Stimulated activated CD4-positive, alpha-beta T cell treated with anti-CD3 and anti-CD28 coated beads, Interleukin-15, amount 100 ng/mL, for 48 hours (primary cell): Measurements from ENCODE around the gene PURA.
A peak's percentile ranks its signal among the peaks of the same experiment; 100 is the strongest.
"Not testable (repeated sequence)": the region's sequence is repeated elsewhere in the genome, so short reads cannot be mapped to it uniquely, and the experiment has no call there.

Experiments
- DNase-seq, 2 donors: peaks; one replicate each; pipeline ENCODE4 v3.0.0-alpha.2; 2020; ENCODE audit warnings: low read depth in 2 of 2

The PURA gene

DNA sequence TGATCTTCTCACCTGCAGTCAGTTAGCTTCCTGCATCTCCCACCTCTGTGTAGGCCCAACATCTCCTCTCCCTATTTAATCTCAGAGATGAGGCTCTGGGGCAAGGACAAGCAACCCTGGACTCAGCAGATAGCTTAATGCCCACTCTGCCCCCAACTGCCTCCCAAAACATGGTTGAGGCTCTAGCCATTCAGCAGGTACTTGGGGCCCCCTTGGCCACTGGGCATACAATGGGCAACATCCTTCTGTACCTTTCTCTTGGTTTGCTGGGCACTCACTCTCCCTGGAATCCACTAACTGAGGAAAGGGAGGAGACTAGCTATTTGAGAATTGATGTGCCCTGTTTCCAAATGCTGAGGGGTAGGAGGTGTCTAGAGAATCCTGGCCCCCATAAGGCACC lies 21.2 kb downstream of the PURA start:
- DNase-seq: no peak

DNA sequence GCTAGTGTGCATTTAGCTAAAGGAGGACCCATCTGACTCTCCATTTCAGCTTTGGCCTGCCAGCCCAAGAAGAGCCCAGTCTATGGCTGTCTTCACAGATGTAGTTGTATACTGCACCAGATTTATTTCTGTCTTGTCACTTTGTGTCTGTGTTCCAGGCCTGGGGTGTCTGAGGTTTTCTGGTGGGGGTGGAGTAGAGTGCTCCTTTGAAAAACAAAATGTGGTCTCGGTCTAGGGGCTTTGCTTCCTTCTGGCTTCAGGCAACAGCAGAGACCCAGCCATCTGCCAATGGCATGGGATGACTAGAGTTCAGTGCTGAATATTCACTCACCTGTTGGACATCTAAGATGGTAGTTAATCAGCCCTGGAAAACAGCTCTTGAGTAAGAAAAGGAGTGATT lies 22.7 kb downstream of the PURA start:
- no peak for DNase-seq

GRCh38 chr5:140140435-140140834 lies 26.5 kb downstream of the PURA start:
- no peak for DNase-seq

GRCh38 chr5:140141241-140141640 lies 27.3 kb downstream of the PURA start:
- DNase-seq: no peak

DNA sequence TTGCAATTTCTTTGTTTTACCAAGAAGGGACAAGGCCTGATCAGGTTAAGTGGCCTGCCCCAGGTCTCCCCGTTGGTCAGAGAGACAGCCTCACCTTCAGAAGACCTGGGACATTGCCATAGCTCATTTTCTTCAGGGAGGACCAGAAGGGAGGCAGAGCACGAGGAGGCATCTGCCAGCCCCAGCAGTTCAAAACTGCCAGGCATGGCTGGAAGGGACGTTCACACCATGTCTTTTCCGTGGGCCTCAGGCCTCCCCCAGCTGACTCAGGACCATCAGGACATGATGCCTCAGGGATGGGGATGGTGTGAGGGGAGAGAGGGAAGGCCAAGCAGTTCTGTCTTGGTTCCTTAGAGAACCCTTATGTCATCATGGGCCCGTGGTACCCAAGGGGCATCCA lies 28.3 kb downstream of the PURA start:
- no peak for DNase-seq

DNA sequence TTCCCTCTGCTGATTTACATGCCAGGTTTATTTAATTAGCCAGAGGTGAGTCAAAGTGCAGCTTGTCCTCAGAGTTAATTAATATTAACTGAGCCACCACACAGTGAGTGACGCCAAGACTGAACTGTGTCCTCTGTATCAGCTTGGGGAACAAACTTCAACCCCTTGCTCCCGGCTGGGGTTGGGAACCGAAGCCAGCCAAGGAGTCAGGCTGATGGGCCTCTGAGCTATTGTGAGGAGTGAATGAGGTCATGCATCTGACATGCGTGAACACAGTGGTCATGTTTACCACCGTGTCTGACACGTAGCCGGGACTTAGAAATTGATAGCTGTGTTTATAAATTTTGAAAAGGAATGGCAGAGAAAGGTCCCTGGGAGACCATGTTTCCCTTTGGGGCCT lies 28.9 kb downstream of the PURA start:
- no peak for DNase-seq

DNA sequence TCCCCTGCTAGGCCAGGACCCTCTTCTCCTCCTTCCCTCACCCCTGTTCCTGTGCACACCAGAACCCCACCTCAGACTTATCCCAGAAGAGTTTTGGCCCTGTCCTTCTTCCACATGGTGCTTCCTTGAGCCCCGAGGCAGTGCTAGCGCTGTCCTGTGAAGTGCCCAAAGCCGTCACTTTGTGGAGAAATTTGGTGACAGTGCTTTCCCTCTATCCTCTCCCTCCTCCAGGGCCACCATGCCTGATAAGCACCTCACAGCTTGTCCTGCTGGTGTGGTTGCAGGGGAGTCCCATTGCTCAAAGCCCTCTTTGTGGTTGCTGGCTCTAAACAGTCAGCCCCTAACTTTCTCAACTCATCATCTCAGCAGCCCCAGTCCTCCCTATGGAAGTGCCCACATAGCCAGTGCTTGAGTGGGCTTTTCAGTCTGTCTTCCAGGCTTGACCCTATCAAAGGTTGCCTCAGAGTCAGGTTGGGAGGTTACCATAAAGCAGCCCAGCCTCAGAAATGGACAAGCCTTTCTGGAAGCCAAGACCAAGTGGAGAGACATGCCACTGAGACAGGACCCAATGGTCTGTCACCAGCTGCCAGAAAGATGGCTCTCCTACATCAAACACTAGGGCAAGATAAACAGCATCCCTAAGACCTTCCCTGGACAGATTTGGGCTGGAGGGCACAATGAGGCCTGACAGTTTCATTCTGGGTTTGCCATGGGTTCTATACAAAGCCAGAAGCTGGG lies 29.8 kb downstream of the PURA start:
- no peak for DNase-seq

- no peak for DNase-seq
Observed at GRCh38 chr5:140145256-140145655, 31.3 kb downstream of the PURA start.

- peak; percentile 33 to 43 for DNase-seq
Observed at GRCh38 chr5:140145818-140146522, 32.1 kb downstream of the PURA start.

GRCh38 chr5:140146523-140146842 lies 32.6 kb downstream of the PURA start:
- DNase-seq: no peak

GRCh38 chr5:140147460-140147859 lies 33.6 kb downstream of the PURA start:
- no peak for DNase-seq

DNA sequence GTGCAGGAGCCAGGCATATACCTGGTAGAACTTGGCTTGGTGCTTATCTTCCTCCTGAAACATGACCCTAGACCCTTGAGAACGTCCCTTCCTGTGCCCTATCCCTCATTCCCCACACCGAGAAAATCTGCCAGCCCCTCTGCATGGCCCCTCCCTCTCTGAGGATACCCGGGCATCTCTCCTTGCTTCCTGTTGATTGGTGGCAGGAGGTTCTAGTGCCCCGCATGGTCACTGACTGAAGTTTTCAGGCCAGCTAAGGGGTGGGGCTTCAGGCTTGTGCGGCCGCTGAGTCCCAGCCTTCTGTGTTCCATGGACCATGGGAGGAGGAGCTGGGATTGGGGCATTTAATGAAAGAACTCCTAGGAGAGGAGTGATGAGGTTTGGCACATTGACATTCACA lies 34.6 kb downstream of the PURA start:
- DNase-seq: no peak

DNA sequence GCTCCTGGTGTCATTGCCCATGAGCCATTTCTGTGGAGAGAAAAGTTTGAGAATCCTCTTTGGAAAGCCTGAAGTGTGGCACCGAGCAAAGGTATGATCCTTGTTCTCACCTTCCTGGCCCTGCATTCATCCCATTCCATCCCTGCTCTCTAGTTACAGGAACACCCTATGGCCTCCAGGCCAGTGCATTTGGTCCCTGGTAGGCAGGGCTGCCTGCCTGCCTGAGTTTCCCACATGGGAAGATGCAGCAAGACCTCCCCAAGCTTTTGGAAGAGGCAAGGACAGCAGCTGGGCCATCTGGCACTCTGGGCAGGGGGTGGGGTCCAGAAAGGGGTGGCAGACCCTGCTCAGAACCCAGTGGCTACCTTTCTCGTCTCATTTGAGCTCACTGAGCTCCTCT lies 36.3 kb downstream of the PURA start:
- DNase-seq: no peak

- no peak for DNase-seq
Observed at GRCh38 chr5:140151144-140152021, 37.5 kb downstream of the PURA start.

DNA sequence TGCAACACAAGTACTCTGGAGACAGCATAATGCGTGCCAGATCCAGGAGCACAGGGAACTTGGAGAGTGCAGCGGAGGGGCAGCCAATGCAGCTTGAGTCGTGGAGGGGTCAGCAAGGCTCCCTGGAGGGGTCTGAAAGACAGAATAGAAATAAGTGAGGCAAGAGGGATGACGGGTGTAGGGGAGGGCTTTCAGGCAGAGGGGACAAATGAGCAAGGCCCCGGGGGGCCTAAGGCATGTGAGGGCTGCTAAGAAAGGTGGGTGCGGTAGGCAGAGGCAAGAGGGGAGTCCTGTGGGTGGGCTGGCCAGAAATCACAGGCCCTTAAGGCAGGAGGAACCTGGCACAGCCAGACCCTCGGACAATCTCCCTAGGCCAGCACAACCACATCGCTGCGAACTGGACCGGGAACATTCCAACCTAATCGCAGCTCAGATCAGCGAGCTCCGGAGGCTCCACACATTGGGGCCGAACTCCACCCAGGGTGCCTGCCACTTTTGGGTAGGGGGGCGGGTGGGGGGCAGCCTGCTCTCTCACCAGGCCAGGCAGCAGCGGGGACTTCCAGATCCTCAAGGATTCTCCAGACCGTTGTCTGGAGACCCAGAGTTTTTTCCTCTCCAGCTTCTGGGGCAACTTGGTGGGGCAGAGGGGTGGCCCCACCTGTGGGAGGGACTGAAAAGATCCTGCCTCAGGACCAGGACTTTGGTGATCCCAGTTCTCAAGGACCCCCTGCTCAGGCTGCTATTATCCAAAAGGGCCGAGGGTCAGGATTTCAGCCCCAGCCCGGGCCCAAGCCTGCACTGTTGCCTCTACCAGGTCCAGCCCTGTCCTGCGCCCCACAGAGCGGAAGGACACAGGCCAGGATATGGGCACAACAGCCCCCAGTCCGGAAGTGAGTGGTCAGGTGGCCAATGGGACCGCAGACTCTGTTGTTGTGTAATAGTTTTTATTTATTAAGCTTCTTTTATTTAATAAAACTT lies 38.4 kb downstream of the PURA start:
- no peak for DNase-seq

GRCh38 chr5:140153255-140153654 lies 39.3 kb downstream of the PURA start:
- no peak for DNase-seq

GRCh38 chr5:140153905-140154304 lies 40.0 kb downstream of the PURA start:
- no peak for DNase-seq

DNA sequence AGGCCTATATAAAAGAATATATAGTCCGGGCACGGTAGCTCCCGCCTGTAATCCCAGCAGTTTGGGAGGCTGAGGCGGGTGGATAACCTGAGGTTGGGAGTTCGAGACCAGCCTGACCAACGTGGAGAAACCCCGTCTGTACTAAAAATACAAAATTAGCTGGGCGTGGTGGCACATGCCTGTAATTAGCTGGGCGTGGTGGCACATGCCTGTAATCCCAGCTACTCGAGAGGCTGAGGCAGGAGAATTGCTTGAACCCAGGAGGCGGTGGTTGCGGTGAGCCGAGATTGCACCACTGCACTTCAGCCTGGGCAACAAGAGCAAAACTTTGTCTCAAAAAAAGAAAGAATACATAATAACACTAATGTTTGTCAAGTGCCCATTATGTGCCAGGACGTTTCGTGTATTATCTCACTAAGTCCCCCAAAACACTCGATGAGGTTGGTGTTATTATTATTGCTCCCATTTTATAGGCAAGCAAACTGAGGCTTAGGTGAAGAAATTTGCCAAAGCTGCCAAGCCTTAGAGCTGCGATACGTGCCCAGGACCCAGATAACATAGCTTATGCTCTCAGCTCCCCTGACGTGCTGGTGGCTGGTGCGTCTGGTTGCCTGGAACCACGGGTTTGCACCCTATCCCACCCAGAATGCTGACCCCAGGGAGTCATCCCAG lies 40.9 kb downstream of the PURA start:
- not testable (repeated sequence) for DNase-seq

- peak; percentile 75 to 86 for DNase-seq
Observed at GRCh38 chr5:140157032-140157781, 43.3 kb downstream of the PURA start.
